Measurements from ENCODE around the gene PPP1R27.

Gene PPP1R27

DNA sequence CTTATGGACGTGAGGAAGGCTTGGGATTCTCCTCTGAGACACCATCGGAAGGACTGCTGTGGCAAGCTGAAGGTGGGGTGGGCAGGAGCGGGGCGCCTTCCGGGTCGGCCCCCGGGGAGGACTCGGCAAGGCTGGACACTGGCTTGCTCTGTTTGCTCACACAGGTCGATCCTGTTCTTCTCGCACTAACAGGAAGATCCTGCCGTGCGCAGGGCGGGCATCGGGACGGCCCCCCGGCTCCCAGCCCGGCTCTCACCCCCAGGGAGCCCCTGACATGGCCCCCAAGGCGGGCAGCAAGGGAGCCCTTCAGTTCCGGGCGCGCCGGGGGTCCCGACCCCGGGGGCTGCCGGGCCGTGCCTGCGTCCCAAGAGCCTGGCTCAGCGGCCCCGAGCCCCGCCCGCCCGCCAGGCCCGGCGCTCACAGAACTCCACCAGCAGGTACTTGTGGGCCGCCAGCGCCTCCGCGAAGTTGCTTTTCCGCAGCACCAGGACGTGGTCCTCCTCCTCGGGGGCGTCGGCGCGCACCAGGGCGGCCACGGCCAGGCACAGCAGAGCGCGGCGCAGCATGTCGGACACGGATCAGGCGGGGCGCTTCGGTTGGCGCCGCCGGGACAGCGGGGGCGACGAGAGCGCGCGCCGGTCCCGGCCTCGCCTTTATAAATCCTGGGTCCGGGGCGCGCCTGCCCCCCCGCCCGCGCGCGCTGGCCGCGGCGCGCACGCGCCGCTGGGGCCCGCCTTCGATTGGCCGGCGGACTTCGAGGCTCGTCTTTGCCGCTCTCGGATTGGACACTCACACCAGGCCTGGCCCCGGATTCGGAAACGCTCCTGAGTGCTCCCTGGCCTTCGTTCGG lies 25.3 kb upstream of the PPP1R27 start, which contains the start of gene P4HB:
TSS of gene P4HB (minus strand) at position 630 of the 850 bp plus-strand sequence. CDS start at position 566, 64 bp downstream.
- no peak for TF ChIP-seq CTCF (conservative IDR thresholded peaks at IDR 0.05; ENCODE audit: low read length)
- peak within 1 kb of the TSS; percentile 95 for H3K4me3 ChIP-seq (ENCODE audit: low read length)
- no peak for DNase-seq (ENCODE audit: low read depth)

- DNase-seq (ENCODE audit: low read depth), result peak; percentile 17
- peak overlapping the region; percentile 95 for H3K4me3 ChIP-seq (ENCODE audit: low read length)
- TF ChIP-seq CTCF (conservative IDR thresholded peaks at IDR 0.05; ENCODE audit: low read length), result no peak
Observed at GRCh38 chr17:81858967-81859905, 24.4 kb upstream of the PPP1R27 start.

DNA sequence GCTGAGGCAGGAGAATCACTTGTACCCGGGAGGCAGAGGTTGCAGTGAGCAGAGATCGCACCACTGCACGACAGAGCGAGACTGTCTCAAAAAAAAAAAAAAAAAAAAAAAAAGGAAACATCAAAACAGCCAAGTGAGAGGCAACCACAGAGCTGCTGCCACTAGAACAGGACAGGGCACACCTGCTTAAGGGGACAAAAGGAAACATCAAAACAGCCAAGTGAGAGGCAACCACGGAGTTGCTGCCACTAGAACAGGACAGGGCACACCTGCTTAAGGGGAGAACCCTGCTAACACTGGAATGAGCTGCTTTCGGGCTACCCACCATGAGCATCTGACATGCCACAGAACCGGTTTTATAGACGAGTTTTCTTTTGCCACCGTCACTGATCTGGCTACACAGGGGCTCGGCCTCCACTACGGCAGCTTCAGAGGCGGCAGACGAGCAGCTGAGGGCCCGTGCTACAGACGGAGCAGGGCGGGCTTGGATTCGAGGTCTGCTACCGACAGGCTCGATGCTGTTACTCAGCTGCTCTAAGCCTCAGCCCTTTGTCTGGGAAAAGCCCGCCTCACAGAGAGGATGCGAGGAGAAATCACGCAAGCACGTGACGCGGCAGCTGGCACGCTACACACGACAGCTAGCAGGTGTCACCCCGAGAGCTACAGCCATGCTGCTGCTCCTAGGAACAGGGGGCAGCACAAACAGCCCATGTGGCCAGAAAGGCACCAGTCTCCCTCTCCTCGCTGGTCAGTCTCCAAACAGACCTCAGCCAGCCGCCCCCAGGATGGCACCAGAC lies 23.5 kb upstream of the PPP1R27 start:
- H3K4me3 ChIP-seq (ENCODE audit: low read length), result peak overlapping the region; percentile 95
- no peak for TF ChIP-seq CTCF (conservative IDR thresholded peaks at IDR 0.05; ENCODE audit: low read length)
- no peak for DNase-seq (ENCODE audit: low read depth)

DNA sequence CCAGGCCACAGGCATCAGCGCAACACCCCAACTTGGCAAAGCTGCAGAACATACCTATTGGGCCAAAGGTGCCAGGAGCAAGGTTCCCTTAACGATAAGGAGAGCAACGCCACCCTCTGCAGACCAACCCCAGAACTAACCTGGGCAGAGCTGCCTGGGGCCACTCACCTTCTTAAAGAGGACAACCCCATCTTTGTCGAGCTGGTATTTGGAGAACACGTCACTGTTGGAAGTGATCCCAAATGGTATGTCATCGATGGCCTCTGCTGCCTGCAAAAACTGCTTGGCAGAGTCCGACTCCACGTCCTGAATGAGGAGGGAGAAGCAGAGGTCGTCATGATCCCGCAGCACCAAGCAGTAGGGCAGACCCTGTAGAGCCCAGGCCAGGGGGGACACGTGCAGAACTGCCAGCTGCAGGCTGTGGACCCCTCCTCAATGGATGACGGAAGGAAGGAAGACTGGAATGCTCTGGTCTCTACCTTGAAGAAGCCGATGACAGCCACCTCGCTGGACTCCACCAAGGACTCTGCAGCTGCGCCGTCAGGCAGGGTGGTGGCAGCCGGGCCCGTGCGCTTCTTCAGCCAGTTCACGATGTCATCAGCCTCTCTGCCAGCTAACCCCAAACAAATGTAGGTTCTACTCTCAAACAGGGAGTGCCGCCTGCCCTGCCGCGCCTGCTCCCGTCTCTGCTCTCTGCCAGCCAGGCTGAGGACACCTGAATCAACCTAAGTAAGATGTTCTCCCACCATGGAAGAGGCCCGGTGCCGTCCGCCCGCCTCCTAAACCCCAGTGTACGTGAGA lies 20.3 kb upstream of the PPP1R27 start:
- no peak for TF ChIP-seq CTCF (conservative IDR thresholded peaks at IDR 0.05; ENCODE audit: low read length)
- no peak overlapping the region for H3K4me3 ChIP-seq (ENCODE audit: low read length)
- peak; percentile 35 for DNase-seq (ENCODE audit: low read depth)

GRCh38 chr17:81852237-81852636 lies 17.4 kb upstream of the PPP1R27 start:
- TF ChIP-seq CTCF (conservative IDR thresholded peaks at IDR 0.05; ENCODE audit: low read length), result no peak
- no peak for DNase-seq (ENCODE audit: low read depth)
- no peak overlapping the region for H3K4me3 ChIP-seq (ENCODE audit: low read length)

GRCh38 chr17:81851423-81851822 lies 16.6 kb upstream of the PPP1R27 start:
- no peak overlapping the region for H3K4me3 ChIP-seq (ENCODE audit: low read length)
- no peak for DNase-seq (ENCODE audit: low read depth)
- no peak for TF ChIP-seq CTCF (conservative IDR thresholded peaks at IDR 0.05; ENCODE audit: low read length)

All from AG10803 (cell line).